GM19468 (cell line): ENCODE results near the gene SYT17.
A peak's percentile ranks its signal among the peaks of the same experiment; 100 is the strongest.
"Not testable (repeated sequence)": the region's sequence is repeated elsewhere in the genome, so short reads cannot be mapped to it uniquely, and the experiment has no call there.

ENCODE experiments used
- ATAC-seq: cut with Tn5 transposase; IDR thresholded peaks from one replicate; pipeline ENCODE4 v1.9.1; 2021; ENCODE audit warnings: mild to moderate bottlenecking, moderate library complexity, moderate number of reproducible peaks; ENCODE audit not compliant: unreplicated experiment; ENCODE audit errors: extremely low read depth

The SYT17 gene

DNA sequence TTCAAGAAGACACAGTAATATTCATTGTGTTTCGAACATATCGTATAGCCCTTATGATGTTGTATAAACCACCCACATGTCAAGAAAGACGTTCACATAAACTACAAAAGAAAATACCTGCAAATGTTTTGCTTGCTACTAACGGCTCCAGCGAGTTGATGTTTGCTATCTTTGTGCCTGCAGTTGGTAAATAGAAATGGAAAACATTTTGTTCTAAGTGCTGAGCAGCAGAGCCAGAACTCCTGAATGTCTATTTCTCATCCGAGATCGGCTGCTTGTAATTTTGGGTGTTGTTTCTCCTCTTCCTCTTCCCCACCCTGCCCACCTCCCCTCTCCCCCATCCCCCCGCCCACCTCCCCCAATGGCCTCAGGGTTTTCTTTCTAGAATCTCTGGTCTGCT lies 5.0 kb downstream of the SYT17 start:
- ATAC-seq: no peak

DNA sequence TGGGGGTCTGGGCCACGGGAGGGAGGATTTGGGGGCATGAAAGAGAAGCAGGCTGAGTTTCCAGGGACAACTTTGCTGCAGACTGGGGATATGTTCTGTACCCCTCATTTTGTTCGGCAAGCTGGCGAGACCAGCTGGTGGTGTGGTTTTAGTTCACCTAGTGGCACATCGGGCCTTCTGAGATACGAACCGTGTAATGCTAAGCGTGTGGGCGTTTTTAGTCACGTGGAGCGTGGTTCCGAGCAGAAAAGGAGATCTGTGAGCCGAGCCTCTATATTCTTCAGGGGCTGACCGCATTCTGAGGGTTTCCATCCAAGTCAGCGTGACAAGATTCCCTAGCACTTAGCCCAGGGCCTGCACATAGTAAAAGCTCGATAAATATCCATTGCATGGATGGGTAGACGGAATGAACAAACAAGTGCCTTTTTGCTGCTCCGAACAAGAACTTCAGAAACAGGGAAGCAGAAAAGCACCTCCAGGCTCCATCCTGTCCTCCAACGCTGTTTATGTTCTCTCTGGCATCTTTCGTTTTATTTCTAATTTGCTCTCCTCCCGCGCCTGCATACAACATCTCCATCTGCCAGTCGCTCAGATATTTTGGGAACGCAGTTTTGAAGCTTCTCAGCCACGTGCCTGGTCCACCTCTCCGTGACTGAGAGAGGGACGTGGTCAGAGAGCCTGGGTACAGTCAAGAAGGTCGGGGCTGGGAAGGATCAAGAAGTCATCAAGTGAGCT lies 5.8 kb downstream of the SYT17 start:
- ATAC-seq: no peak

DNA sequence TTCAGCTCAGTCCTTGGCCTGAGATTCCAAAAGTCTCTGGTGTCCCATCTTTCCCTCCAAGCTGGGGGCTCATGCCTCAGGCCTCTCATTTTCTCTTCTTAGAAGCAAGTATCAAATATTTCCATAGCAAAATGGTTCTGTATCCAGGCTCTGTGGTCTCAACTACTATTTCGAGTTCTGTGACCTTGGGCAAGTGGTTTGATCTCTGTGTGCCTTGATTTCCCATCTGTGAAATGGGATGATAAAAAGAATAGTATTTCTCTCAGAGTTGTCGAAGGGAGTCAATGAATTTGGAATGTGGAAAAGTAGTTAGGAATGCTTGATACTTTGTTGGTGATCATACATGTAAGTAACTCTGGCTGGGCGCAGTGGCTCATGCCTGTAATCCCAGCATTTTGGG lies 6.4 kb downstream of the SYT17 start:
- ATAC-seq: no peak

DNA sequence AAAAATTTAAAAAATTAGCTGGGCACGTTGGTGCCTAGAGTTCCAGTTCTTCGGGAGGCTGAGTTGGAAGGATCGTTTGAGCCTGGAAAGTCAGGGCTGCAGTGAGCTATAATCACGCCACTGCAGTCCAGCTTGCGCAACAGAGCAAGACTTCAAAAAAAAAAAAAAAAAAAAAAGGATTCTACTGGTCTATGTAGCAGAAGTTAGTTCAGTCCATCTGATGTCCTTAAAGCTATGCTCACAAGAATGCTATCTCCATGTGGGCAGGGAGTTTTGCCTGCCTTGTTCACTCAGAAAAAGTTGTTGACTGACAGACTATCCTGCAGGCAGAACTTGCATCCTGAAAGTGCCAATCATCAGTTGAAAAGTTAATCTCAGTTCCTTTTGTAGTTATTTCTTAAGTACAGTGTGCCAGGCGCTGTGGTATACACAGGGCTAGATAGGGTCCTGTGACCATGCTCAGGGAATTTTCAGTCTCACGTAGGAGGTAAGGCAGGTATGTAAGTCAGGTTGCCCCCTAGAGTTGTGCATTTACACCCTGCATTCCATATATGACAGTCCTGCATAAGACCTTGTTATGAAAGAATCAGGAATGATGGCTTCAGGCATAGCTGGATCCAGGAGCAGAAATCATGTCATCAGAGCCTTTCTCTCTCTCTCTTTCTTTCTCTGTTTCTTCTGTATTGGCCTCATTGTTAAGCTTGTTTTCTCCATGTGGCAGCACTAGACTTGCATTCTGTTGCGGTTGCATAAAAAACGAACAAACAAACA lies 7.6 kb downstream of the SYT17 start:
- no peak for ATAC-seq

DNA sequence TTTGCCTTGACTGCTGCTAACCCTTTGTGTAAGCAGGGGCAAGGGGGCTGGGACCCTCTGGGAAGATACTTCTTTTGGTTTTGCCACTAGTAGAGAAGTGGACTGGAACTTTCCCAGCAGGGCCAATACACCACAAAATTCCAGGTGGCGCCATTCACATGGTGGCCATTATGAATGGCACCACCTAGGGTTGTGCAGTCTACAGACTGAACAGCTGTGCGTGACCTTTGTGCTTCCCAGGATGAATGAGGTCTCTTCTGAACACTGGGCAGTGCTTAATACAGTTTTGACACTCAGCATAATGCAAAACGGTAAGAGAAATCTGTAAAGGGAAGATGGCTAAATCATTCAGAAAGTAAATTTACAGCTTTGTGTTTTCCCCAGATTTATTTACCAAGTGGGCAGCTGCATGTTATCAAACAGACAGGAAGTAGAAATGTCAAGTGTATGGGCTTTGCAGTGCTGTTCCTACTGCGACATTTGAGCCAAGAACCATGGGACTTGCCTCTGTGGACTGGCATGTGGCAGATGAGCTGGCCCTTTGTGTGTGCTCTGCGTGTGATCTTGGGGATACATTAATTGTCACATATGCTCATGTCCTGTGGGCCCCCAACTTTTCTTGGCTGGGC lies 9.2 kb downstream of the SYT17 start:
- no peak for ATAC-seq

DNA sequence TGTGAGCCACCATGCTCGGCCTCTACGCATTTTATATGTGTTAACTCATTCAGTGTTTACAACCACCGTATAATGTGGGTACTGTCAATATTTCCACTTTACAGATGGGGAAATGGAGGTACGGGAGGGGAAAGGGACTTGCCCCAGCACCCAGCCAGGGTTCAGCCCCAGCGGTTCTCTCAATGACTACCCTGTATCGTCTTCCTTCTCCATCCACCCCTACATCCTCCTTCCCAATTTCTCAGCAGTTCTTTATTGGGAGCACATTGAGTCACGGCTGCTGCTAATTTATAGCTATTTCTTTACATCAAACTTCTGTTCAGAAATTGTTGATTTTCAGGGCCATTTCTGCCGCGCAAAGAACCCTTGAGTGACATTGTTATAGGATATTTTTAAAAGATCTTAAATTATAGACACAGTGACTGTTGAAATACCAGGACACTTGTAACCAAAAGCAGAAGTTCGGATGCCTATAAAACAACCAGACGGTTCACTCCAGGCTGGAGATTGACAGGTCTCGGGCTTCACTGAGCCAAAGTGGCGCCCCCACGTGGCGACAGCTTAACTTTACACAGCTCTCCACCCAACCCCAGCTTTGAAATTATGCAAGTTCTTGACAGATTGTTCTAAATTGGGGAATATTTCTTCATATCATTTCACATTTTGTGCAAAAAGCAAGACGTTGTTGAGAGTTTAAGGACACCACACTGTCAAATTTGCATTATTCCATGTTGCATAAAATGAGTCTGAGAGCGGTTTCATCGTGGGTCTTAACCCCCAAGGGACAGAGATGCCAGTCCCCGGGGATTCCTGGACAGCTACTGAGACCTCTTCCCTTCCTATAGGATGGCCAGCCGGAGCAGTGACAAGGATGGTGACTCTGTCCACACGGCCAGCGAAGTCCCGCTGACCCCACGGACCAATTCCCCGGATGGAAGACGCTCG lies 11.8 kb downstream of the SYT17 start:
- no peak for ATAC-seq

DNA sequence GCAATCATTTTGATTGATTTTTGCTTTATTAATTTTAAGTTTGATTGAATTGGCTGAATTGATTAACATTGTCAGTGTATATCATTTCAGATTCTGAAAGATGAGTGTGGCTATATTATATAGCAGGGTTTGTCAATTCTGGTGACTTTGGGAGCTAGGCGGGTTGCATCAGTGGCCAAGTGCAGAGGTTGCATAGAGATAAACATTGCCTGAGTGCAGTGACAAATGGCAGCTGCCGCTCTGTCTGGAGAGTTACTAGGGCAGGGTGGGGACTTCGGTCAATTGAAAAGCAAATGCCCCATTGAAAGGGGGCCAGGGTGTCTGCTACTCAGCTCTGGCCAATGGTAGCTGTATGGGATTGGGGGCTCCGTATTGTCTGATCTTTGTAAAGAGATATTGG lies 12.7 kb downstream of the SYT17 start:
- ATAC-seq: no peak

DNA sequence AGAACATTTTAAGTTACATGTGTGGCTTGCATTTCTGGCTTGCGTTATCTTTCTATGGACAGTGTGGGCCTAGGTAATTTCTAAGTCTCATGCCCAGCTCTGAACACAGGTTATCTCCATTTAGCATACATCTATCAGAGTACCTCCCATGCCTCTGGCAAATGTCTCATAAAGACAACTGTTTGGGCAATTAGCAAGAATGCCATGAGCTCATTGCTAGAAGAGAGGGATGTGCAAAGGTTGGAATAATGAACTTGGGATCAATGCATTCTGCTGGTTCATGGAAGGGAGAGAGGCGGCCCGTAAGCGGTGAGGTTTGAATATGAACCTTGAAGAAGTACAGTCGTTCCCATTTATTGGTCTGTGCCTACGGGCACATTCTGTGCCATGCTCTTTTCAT lies 14.4 kb downstream of the SYT17 start:
- no peak for ATAC-seq

DNA sequence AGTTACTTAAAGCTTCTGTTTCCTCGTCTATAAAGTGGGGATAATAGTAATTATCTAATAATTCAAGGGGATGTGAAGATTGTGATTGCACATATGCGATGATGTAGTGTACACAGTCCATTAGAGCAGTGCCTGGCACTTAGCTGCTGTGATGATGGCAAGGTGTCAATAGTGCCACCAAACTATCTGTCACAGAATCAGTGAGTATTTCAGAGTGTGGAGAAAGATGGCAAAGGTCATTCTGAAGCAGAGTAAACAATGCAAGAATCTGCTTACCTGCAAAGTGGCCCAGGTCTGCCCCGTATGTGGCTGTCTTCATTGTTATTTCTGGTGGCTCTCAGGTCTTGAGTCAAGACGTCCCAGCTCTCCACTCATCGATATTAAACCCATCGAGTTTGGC lies 15.1 kb downstream of the SYT17 start:
- no peak for ATAC-seq

DNA sequence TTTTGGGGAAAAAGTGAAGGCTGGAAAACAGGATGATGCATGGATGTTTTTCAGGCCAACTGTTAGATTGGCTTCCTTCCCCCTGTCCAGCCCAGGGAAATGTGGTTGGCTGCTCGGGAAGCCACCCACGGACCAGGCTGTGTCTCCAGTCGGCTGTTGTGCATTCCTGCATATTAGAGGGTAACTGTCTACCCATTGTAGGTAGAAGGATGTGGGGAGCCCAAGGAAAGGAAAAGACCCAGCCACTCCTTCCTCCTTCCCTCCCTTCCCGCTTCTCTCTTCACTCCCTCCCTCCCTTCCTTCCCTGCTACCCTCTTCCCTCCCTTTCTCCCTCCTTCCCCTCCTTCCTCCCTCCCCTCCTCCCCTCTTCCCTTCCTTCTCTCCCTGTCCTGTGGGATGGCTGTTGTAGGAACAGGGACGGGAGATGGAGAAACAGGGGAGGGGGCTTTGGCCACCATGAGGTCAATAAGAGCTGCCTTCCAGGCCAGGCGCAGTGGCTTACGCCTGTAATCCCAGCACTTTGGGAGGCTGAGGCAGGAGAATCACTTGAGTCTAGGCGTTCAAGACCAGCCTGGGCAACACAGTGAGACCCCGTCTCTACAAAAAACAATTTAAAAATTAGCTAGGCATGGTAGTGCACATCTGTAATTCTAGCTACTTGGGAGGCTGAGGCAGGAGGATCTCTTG lies 16.9 kb downstream of the SYT17 start:
- ATAC-seq: no peak

DNA sequence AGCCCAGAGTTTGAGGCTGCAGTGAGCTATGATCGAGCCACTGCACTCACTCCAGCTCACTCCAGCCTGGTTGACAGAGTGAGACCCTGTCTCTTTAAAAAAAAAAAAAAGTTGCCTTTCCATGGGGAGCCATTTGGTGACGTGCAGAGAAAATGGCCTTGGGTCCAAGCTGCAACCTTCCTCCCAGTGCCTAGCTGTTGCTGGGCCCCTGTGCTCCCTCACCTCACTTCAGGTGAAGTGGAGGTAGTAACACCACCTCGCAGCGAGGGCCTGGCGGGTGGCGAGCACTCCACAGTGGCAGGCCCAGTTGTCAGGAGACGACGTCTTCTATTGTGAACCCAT lies 17.4 kb downstream of the SYT17 start:
- ATAC-seq: no peak

DNA sequence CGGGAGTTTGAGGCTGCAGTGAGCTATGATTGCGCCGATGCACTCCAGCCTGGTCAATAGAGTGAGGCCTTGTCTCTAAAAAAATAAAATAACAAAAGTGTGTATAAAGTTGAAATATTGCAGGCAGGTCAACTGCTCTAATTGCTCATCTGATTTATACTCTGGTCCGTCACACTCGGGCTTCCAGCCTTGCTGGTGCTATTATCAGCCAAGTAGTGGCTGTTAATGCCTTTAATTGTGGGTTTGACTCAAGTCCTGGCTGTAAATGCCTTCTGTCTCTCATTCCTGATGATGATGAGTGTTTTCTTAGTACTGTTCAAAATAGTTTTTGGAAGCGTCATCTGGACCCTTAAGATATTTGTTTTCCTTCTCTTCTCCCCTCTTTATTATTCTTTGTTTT lies 18.4 kb downstream of the SYT17 start:
- no peak for ATAC-seq

DNA sequence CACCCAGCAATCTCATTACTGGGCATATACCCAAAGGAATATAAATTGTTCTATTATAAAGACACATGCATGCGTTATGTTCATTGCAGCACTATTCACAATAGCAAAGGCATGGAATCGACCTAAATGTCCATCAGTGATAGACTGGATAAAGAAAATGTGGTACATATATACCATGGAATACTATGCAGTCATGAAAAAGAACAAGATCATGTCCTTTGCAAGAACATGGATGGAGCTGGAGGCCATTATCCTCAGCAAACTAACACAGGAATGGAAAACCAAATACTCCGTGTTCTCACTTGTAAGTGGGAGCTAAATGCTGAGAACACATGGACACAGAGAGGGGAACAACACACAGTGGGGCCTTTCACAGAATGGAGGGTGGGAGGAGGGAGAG lies 19.9 kb downstream of the SYT17 start:
- not testable (repeated sequence) for ATAC-seq

DNA sequence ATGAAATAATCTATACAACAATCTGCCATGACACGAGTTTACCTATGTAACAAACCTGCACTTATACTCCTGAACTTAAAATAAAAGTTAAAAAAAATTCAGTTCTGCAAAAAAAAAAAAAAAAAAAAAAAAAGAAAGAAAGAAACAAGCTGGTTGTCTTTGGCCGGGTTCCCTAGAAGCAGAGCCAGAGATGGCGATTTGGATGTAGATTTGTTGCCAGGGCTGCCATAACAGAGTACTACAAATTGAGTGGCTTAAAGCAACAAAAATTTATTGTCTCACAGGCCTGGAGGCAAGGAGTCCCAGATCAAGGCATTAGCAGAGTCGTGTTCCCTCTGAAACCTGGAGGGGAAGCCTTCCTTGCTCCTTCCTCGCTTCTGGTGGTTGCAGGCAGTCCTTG lies 20.4 kb downstream of the SYT17 start:
- no peak for ATAC-seq

DNA sequence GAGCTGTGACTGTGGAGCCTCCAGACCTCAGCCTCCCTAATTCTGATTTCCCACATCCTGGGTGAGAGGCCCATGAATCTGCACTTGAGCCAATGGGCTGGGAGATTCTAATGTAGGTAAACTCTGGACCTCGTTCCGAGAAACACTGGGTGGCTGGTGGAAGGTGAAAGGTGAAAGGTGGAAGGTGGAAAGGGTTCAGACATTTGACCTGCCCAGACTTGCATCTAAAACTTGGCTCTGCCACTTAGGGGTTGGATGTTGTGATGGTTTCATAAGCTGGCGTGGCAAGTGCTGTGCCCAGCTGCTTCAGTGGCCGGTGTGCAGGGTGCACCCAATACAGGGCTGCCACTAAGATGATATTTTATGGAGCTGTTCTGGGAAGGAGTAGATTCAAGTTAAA lies 24.8 kb downstream of the SYT17 start:
- ATAC-seq: no peak

DNA sequence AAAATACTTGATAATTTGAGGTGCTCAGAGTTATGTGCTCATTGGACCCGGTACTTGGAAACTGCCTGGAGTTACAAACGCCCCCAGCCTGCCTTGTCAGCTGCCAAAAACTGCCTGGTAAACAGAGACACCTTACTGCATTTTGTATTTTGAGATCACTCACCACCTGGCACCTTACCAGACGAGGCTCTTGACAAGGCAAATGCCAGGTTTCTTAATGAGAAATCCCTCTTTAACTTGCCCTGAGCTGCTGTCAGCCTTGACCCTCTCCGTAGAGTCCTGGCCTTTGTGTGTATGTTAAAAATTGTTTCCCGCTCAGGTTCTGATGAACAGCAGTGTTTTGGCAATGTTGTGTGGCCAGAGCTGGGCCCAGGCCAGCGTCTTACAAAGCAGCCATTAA lies 28.8 kb downstream of the SYT17 start:
- ATAC-seq: no peak

DNA sequence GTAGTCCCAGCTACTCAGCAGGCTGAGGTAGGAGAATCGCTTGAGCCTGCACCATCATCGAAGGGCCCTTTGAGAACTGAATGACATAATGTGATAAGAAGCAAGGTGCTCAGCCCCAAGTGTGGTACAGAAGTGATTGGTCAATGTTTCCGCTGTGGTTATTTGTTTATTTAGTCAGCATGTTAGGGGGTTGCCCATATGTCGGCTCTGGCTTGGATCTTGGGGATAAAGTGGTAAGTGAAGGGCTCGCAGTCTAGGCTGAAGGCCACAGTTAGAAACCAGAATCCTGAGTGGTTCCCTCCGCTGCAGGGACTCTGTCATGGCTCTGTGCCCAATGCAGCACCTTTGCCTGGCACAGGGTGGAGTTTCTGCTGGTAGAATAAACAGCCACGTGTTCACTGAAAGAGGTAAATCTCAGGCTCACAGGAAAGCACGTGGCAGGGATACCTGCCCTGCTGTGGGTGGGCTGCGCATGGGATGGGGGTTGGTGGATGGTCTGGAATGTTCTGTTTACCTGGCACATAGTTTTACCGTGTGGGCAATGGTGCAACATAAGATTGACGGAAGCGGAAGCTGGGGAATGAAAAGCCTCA lies 35.4 kb downstream of the SYT17 start:
- ATAC-seq: no peak

DNA sequence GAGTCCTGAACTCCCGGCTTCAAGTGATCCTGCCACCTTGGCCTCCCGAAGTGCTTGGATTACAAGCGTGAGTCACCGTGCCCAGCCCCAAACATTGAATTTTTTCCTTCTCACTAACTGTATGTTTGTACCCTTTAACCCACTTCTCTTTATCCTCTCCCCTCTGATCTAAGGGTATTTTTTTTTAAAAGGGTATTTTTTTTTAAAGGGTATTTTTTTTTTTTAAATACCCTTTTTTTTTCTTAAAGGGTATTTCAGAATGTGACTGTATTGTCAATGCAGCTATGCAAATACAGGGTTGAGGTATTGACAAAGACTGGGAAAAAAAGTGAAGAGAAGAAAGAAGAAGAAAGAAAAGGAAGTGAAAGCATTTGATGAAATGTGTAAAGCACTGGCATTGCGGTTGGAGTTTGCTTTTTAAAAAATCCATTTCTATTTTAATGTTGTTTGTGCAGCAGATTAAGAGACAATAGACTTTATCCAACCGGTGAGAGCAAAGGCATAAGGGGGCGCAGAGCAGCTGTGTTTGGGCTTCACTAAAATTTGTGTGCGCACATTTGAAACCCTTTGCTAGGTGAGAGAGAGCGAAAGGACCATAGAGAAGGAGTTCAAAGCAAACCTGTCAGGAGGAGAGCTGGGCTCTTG lies 42.4 kb downstream of the SYT17 start:
- peak; percentile 35 for ATAC-seq

DNA sequence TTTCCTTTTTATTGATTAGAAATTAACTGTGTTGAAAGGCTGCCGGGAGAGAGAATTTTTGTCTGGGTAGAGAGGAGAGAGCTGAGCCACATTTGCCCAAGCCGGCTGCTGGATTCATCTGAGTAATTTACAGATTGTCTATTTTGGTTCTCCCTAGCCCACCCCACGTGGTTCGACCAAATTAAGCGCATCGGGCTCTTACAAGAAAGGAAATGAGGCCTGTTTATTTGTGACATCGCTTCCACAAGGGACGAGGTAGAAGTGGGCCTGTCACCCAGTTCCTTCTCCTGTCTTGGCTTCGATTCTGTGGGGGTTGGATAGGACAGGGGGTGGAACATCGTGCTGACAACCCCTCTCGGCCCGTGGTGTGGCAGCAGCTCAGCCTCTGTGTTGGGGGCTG lies 42.9 kb downstream of the SYT17 start:
- peak; percentile 24 for ATAC-seq
